Measurements from ENCODE around the gene TIMP2. TPM values are rescaled to one million over a fixed set of nuclear protein-coding genes. Genes with fewer than 3 reads are reported as not detected.

The TIMP2 gene
- total RNA-seq, 2 experiments from 2014 or later = 6.2 to 7.0 TPM

DNA sequence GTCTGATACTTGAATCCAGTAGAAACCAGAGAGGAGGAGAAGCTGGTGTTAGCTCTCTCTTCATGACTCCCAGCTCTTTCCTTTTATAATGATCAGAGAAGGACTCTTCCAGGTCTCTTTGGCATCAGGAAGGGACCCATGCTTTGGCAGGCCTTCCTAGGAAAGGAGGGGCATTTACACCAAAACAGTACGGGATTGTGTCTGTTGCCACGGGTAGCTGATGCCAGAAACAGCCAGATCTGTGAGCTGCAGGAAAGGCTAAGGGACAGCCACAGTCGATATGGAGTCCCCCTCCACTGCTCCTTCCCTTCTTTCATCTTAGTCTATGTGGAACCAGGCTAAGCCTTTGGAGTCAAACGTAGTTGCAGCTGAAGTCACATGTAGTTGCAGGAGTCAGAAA lies 31.5 kb downstream of the TIMP2 start:
- no peak overlapping the region for H3K27ac ChIP-seq (ENCODE audit: low read depth in 1 of 2, low read length in 2 of 2)
- no peaks in the 10 kb centered on the region for H3K27me3 ChIP-seq (ENCODE audit: control insufficient read depth in 1 of 2, insufficient read depth in 2 of 2, low read length in 2 of 2)
- H3K4me1 ChIP-seq (ENCODE audit: insufficient read depth, low read length) = peaks cover 43% of the 10 kb centered on the region
- ChIA-PET POLR2A (no interaction called here), CTCF (no interaction called here)
- H3K36me3 ChIP-seq (ENCODE audit: insufficient read depth, low read length) = no peaks in the 10 kb centered on the region
- Mint-ChIP-seq H3K27me3 (no peaks in the 10 kb centered on the region), H3K27ac (peak overlapping the region; percentile 24), H3K4me3 (peak overlapping the region; percentile 20), H3K4me1 (ENCODE audit: low read depth) (peaks cover 40% of the 10 kb centered on the region), H3K36me3 (ENCODE audit: low read depth) (no peaks in the 10 kb centered on the region), H3K9me3 (no peaks in the 10 kb centered on the region)
- no peak for ATAC-seq (ENCODE audit: poor library complexity)
- H3K9me3 ChIP-seq (ENCODE audit: control insufficient read depth in 1 of 2, insufficient read depth in 1 of 2, low read length in 2 of 2) = no peaks in the 10 kb centered on the region
- intact Hi-C loops (cut with DNase I, micrococcal nuclease) = no loop called here
- no peak overlapping the region for H3K4me3 ChIP-seq (ENCODE audit: low read length)
- TF ChIP-seq, protein P1, sequence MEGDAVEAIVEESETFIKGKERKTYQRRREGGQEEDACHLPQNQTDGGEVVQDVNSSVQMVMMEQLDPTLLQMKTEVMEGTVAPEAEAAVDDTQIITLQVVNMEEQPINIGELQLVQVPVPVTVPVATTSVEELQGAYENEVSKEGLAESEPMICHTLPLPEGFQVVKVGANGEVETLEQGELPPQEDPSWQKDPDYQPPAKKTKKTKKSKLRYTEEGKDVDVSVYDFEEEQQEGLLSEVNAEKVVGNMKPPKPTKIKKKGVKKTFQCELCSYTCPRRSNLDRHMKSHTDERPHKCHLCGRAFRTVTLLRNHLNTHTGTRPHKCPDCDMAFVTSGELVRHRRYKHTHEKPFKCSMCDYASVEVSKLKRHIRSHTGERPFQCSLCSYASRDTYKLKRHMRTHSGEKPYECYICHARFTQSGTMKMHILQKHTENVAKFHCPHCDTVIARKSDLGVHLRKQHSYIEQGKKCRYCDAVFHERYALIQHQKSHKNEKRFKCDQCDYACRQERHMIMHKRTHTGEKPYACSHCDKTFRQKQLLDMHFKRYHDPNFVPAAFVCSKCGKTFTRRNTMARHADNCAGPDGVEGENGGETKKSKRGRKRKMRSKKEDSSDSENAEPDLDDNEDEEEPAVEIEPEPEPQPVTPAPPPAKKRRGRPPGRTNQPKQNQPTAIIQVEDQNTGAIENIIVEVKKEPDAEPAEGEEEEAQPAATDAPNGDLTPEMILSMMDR (IDR thresholded peaks at IDR 0.05) = no peak
- DNase-seq = no peak

DNA sequence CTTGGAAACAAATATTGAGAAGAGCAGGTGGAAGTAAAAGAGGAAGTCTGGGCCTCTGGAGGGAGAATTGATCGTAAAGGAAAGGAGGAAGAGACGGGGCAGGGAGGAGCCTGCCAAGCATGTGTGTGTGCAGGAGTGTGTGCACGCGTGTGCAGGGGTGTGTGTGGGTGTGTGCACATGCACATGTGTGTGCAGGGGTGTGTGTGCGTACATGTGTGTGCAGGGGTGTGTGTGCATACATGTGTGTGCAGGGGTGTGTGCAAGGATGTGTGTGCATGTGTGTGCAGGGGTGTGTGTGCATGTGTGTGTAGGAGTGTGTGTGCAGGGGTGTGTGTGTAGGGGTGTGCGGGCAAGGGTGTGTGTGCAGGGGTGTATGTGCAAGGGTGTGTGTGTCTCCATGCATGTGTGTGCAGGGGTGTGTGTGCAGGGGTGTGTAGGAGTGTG lies 32.2 kb downstream of the TIMP2 start:
- Histone ChIP-seq H3K4me3 (ENCODE audit: low read length) (no peak overlapping the region), H3K4me1 (ENCODE audit: insufficient read depth, low read length) (peaks cover 46% of the 10 kb centered on the region), H3K36me3 (ENCODE audit: insufficient read depth, low read length) (no peaks in the 10 kb centered on the region), H3K27me3 (ENCODE audit: control insufficient read depth in 1 of 2, insufficient read depth in 2 of 2, low read length in 2 of 2) (no peaks in the 10 kb centered on the region), H3K9me3 (ENCODE audit: control insufficient read depth in 1 of 2, insufficient read depth in 1 of 2, low read length in 2 of 2) (no peaks in the 10 kb centered on the region), H3K27ac (ENCODE audit: low read depth in 1 of 2, low read length in 2 of 2) (no peak overlapping the region)
- ChIA-PET POLR2A (no interaction called here), CTCF (no interaction called here)
- DNase-seq (no peak), ATAC-seq (ENCODE audit: poor library complexity) (no peak)
- intact Hi-C loops (cut with DNase I, micrococcal nuclease) = no loop called here
- H3K27me3 Mint-ChIP-seq = no peaks in the 10 kb centered on the region
- H3K9me3 Mint-ChIP-seq = no peaks in the 10 kb centered on the region
- TF ChIP-seq, protein P1 (IDR thresholded peaks at IDR 0.05) = no peak
- H3K4me3 Mint-ChIP-seq = no peak overlapping the region
- H3K36me3 Mint-ChIP-seq (ENCODE audit: low read depth) = no peaks in the 10 kb centered on the region
- peak overlapping the region; percentile 83 for H3K27ac Mint-ChIP-seq
- peaks cover 43% of the 10 kb centered on the region for H3K4me1 Mint-ChIP-seq (ENCODE audit: low read depth)

GRCh38 chr17:78892520-78892919 lies 32.7 kb downstream of the TIMP2 start:
- TF ChIP-seq, protein P1 (IDR thresholded peaks at IDR 0.05) = no peak
- Mint-ChIP-seq H3K27ac (peak overlapping the region; percentile 83), H3K36me3 (ENCODE audit: low read depth) (no peaks in the 10 kb centered on the region), H3K4me1 (ENCODE audit: low read depth) (peaks cover 43% of the 10 kb centered on the region), H3K4me3 (no peak overlapping the region), H3K27me3 (no peaks in the 10 kb centered on the region), H3K9me3 (no peaks in the 10 kb centered on the region)
- H3K4me1 ChIP-seq (ENCODE audit: insufficient read depth, low read length) = peaks cover 46% of the 10 kb centered on the region
- DNase-seq = no peak
- H3K36me3 ChIP-seq (ENCODE audit: insufficient read depth, low read length) = no peaks in the 10 kb centered on the region
- H3K4me3 ChIP-seq (ENCODE audit: low read length) = no peak overlapping the region
- intact Hi-C loops (cut with DNase I, micrococcal nuclease) = no loop called here
- H3K9me3 ChIP-seq (ENCODE audit: control insufficient read depth in 1 of 2, insufficient read depth in 1 of 2, low read length in 2 of 2) = no peaks in the 10 kb centered on the region
- no peak for ATAC-seq (ENCODE audit: poor library complexity)
- no peaks in the 10 kb centered on the region for H3K27me3 ChIP-seq (ENCODE audit: control insufficient read depth in 1 of 2, insufficient read depth in 2 of 2, low read length in 2 of 2)
- ChIA-PET CTCF (no interaction called here), POLR2A (no interaction called here)
- no peak overlapping the region for H3K27ac ChIP-seq (ENCODE audit: low read depth in 1 of 2, low read length in 2 of 2)
